ENCODE results near the gene TUT7. TPM values are rescaled to one million over a fixed set of nuclear protein-coding genes. Genes with fewer than 3 reads are reported as not detected.

Gene TUT7
- total RNA-seq, 2 experiments from 2014 or later: 33.0 to 33.9 TPM

Other genes with a start within 250 kb of the TUT7 start
- gene C9orf153, start 94.8 kb downstream of the TUT7 start, total RNA-seq: under 1 TPM in 1 of 2 experiments, not detected in 1; 0.19 TPM
- 10 to 100 TPM; 36.3 TPM for gene ISCA1, start 71.9 kb downstream of the TUT7 start, total RNA-seq

Data from activated CD8-positive, alpha-beta memory T cell treated with anti-CD3 and anti-CD28 coated beads for 36 hours (primary cell).